ENCODE data around the gene MYL10.

GRCh38 chr7:101598986-101599771 is 29.9 kb downstream of the MYL10 start:
- TF ChIP-seq, protein P1, sequence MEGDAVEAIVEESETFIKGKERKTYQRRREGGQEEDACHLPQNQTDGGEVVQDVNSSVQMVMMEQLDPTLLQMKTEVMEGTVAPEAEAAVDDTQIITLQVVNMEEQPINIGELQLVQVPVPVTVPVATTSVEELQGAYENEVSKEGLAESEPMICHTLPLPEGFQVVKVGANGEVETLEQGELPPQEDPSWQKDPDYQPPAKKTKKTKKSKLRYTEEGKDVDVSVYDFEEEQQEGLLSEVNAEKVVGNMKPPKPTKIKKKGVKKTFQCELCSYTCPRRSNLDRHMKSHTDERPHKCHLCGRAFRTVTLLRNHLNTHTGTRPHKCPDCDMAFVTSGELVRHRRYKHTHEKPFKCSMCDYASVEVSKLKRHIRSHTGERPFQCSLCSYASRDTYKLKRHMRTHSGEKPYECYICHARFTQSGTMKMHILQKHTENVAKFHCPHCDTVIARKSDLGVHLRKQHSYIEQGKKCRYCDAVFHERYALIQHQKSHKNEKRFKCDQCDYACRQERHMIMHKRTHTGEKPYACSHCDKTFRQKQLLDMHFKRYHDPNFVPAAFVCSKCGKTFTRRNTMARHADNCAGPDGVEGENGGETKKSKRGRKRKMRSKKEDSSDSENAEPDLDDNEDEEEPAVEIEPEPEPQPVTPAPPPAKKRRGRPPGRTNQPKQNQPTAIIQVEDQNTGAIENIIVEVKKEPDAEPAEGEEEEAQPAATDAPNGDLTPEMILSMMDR (IDR thresholded peaks at IDR 0.05 in 2 of 3, conservative IDR thresholded peaks at IDR 0.05 in 1 of 3; ENCODE audit: borderline replicate concordance in 1 of 3, insufficient read depth in 1 of 3, low read depth in 2 of 3, low read length in 2 of 3), result no peak
- TF ChIP-seq POLR2A (IDR thresholded peaks at IDR 0.05; ENCODE audit: borderline replicate concordance, extremely low read depth, insufficient read depth, insufficient read length) (no peak), JUND (IDR thresholded peaks at IDR 0.05) (no peak), YY1 (IDR thresholded peaks at IDR 0.05; ENCODE audit: extremely low read depth, insufficient replicate concordance, low read depth, low read length) (no peak), EZH2 (IDR thresholded peaks at IDR 0.05) (no peak), EGR1 (IDR thresholded peaks at IDR 0.05; ENCODE audit: low read depth) (no peak), SRF (IDR thresholded peaks at IDR 0.05; ENCODE audit: low read depth) (no peak), CBX3 (IDR thresholded peaks at IDR 0.05; ENCODE audit: low read depth) (no peak), ELF1 (IDR thresholded peaks at IDR 0.05; ENCODE audit: borderline replicate concordance, low read depth) (no peak)
- TF ChIP-seq, protein P2, sequence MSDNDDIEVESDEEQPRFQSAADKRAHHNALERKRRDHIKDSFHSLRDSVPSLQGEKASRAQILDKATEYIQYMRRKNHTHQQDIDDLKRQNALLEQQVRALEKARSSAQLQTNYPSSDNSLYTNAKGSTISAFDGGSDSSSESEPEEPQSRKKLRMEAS (IDR thresholded peaks at IDR 0.05), result no peak
